ENCODE measurements around the gene HNRNPD.
"Not testable (repeated sequence)": the region's sequence is repeated elsewhere in the genome, so short reads cannot be mapped to it uniquely, and the experiment has no call there.

Gene HNRNPD

DNA sequence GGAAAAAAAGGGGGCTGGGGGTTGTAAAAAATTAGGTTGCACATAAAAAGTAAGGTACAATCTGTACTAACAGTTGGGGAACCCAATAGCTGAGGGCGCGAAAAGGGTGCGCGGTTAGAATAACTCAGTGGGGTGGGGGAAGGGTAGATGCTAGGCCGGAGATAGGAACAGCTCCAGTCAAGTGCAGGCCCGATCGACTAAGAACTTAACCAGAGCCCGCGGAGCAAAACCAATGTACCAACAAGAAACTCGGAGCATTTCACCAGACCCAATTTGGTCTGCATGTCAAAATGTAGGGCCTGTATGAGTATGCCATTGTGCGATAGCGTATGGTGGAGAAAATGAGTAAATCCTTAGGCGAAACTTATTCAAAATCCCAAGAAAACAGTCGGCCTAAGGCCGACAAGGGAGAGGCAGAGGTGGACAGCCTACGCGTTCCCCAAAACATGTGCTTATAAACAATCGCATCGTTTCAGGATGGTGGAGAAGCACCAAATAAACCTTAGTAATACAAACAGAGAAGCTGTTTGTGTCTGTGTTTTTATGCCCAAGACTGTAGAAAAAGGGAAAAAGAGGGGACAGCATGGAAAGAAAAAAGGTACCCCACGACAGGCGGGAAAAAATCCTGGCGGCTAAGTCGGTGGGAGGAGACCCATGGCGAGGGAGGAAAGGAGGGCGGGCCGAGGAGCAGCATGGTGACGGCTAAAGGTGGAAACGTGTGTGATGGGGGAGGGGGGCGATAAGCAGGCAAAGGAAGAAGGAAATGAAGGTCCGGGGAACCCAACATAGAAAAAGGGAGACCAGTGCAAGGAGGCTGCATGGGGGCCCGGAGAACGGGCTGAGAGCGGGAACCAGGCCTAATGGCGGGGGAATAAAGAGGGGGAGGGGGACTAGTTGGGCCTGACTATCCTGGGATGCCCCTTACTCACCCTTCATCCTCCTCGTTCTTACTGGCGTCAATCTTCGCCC lies 990 bp downstream of the HNRNPD start:
- DNase-seq (ENCODE audit: low read depth in 2 of 2), result peak; percentile 23 to 27

DNA sequence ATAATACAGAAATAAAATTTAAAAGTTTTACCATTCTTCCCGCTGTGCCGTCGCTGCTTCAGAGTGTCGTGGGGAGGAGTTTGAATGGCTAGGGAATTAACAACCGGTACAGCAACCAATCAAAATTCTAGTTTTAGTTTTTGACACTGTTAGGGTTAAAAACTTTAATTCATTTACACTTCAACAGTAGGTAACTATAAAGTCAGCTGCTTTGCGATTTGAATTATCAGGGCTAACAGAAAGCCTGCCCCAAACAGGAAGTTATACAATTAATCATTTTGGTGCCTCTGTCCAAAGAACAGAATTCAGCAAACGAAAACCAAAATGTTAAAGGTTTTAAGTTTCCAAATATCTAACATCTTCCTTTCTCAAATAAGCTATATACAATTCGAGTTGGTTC lies 2.3 kb downstream of the HNRNPD start:
- no peak for DNase-seq (ENCODE audit: low read depth in 2 of 2)

DNA sequence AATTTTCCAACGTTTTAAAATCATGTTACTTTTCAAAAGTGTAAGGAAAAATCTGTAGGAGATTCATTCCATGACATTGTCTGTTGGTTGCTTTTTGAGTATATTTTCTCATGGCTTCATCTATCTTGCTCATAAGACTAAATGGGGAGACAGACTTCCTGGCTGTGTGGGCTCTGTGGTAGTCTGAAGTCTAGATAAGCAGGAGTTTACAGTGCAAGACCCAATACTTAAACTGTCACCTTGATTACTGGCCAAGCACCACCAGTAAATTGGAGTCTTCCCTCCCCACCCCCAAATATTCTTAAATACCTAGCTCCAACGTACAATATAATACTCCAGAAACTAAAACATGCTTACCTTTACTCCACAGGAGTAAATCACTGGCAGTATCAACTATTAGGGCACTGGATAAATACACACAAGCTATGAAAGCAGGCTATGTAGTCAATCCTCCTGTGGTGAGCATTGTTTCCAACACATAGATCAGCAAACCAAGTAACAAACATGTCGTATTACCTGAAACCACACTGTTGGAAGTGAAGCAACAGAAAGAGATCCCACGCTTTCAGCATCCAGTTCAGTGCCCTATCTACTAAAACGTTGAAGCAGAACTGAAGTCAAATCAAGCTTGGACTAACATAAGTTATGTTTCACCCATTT lies 6.2 kb downstream of the HNRNPD start:
- DNase-seq (ENCODE audit: low read depth in 2 of 2), result no peak

DNA sequence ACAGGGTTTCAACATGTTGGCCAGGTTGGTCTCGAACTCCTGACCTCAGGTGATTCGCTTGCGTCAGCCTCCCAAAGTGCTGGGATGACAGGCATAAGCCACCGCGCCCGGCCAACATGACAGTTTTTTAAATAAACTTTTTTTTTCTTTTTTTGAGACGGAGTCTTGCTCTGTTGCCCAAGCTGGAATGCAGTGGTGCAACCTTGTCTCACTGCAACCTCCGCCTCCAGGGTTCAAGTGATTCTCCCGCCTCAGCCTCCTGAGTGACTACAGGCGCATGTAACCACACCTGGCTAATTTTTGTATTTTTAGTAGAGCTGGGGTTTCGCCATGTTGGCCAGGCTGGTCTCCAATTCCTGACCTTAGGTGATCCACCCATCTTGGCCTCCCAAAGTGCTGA lies 7.4 kb downstream of the HNRNPD start:
- not testable (repeated sequence) for DNase-seq (ENCODE audit: low read depth in 2 of 2)

DNA sequence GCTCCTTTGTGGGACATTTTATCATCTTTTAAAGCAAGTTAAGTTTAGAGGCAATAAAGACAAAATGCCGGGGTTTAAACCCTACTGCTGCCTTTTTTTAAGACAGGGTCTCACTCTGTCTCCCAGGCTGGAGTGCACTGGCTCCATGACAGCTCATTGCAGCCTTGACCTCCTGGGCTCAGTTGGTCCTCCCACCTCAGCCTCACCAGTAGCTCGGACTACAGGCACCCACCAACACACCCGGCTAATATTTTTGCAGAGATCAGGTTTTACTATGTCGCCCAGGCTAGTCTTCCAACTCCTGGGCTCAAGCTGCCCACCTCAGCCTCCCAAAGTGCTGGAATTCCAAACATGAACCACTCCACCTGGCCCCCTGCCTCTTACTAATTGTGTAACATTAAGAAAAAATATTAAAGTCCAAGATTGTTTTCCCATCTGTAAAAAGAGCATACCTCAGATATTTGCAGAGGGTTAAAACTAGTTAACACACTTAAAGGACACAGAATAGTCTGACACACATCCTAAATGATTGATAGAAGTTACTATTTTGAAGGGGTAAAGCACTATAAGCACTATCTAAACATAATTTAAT lies 9.8 kb downstream of the HNRNPD start:
- no peak for DNase-seq (ENCODE audit: low read depth in 2 of 2)

DNA sequence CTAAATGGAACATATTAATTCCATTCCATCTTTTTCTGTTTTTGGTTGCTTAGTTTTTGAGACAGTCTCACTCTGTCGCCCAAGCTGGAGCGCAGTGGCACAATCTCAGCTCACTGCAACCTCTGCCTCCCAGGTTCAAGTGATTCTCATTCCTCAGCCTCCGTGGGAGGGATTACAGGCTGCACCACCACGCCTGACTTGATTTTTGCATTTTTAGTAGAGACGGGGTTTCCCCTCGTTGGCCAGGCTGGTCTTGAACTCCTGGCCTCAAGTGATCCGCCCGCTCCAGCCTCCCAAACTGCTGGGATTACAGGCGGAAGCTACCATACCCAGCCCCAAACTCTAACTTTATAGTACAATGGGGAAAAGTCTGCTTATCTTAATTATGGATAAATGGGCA lies 11.2 kb downstream of the HNRNPD start:
- DNase-seq (ENCODE audit: low read depth in 2 of 2), result no peak

DNA sequence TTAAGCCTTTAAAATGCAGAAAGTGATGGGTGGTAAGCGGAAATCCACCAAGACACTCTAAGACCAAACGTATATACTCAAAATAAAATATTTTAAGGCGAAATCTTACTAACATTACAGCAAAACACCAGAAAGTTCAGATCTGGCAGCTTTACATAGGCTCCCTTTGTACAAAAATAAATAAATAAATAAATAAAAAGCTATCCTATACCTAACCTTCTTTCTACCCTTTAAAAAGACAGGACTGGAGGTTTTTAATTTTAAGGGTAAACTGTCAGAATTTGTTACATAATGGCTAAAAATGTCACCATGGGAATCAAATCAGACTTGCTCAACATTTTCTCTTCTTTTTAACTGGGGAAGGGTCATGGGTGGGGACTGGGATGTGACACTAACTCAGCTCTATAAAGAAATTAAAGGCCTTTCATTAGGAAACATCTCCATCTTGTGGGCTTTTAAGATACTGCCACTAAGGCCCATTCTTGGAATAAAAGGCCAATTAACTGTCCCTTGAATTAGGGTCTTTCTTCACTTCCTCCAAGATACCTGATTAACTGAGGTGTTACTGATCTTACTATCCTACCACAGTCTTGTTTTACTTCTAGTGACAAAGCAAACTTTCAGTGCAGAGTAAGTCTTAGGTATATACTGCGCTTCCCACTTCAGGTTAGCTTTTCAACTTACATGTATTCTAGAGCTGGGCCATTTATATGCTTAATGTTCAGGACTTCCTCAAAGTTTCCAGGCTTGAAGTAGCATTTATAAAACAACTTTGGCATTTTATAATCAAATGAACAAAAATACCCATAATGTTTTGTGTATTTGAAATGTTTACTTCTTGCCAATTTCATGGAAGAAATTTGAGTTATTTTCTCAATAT lies 13.3 kb downstream of the HNRNPD start:
- no peak for DNase-seq (ENCODE audit: low read depth in 2 of 2)

DNA sequence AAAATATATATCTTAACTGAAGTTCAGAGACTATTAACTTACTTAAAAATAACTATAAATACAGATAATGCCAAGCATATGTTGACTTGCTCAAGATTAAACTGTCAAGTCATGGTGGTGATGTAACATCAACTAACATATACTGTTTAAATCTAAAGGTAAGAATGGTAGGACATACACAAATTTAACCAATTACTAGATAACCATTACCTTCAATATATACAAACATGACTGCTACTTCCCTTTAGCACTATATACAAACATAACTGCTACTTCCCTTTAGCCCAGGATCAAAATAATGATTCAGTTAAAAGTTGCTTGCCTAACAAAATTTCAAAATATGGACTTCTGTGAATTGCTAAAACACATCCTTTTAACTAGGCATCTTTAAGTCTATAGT lies 14.9 kb downstream of the HNRNPD start:
- DNase-seq (ENCODE audit: low read depth in 2 of 2), result no peak

DNA sequence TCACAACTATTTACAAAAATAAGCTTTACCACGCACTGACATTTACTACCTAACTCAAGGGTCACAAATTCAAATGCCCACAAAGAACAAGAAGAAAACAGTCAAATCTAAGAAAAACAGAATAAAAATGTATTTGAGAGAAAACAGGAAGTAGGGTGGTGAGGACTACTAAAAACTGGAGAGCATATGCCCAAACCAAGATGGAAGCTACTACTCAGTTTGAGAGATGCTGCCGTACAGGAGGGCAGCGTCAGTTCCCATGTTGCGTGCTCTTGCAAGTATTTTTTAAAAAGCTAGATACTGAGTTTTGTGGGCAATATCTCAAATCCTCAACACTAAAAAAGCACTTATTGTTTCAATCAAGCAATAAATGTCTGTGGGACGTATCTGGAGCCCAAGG lies 16.2 kb downstream of the HNRNPD start:
- no peak for DNase-seq (ENCODE audit: low read depth in 2 of 2)

DNA sequence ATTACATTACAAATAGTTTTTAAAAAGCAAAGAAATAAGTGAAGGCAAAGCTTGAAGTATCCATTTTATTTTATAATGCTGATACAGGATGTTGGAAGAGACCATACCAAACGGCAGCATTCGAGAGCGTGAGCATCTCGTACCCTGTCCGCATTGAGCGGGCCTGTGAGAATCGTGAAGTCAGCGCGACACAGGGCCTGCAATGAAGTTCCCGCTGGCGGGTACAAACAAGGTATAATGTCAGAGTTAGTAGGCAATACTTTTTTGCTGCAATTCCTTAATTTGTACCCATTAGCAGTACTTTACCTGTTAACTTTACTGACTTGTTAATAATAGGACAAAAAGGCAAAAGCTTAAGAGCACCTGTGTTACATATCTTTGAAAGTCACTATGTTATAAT lies 19.0 kb downstream of the HNRNPD start:
- DNase-seq (ENCODE audit: low read depth in 2 of 2), result no peak

DNA sequence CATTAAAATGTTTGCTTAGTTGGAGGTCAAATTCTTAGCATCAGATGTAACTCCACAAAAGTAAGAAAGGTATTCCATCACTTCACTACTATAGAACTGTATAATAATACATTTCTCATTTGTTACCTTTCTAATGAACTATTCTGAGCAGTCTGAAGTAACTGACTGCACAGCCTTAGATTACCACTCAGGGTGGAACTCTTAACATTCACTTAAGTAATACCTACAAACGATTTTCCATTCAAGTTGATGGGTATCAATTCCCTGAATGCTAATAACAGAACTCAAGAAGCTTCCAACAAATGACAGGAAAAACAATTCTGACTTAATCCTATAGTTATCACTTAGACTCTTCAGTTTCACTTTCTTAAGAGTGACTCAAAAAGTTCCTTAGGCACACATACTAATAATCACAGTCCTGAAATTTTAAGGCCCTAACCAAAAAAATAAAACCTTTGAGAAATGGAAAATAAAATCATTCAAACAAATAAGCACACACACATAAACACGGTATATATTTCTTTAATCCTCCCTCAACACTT lies 20.9 kb downstream of the HNRNPD start:
- no peak for DNase-seq (ENCODE audit: low read depth in 2 of 2)

DNA sequence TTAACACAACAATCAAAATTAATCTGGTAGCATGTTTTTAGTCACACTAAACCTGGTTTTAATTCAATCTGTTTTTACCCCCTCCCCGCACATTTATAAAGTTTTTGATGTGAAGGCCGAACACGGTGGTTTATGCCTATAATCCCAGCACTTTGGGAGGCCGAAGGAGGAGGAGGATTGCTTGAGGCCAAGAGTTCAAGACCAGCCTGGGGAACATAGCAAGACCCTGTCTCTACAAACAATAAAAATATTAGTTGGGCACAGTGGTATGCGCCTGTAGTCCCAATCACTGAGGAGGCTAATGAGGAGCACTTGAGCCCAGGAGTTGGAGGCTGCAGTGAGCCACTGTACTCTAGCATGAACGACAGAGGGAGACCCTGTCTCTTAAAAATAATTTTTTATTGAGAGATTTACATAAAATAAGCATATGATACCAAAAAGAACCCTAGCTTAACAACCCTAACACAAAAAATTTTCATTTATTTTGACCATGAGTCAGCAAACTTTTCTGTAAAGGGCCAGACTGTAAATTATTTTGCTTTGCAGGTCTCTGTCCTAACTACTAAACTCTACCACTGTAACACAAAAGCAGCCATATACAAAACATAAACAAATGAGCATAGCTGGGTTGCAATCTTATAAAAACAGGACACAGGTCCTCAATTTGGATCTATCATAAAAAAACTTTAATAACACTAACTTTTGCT lies 21.5 kb downstream of the HNRNPD start:
- DNase-seq (ENCODE audit: low read depth in 2 of 2), result no peak

DNA sequence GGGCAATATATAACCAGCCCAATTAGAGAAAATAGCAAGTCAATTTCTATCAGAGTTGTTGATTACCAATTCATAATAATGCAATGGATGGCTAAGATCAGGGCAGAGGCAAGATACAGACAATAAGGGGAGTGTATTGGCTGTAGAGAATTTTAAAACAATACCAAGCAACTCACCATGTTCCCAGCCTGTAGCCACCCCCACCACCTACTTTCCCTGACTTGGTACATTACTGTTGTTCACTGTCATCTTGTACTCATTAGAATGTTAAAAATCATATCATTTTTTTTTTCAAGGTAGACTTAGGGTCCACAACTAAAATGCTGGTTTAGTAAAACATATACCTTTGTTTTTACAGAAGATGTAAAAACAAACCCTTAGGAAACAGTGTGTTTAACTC lies 27.7 kb downstream of the HNRNPD start:
- DNase-seq (ENCODE audit: low read depth in 2 of 2), result no peak

DNA sequence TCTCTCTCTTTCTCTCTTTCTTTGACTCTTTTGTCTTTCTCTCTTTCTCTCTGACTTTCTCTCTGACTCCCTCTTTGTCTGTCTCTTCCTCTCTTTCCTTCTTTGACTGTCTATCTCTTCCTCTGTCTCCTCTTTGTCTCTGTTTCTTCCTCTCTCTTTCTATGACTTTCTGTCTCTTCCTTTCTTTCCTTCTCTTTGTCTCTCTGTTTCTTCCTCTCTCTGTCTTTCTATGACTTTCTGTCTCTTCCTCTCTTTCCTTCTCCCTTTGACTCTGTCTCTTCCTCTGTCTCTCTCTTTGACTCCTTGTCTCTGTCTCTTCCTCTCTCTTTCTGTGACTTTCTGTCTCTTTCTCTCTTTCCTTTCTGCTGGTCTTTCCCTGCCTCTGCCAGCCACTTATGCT lies 38.7 kb downstream of the HNRNPD start:
- no peak for DNase-seq (ENCODE audit: low read depth in 2 of 2)

DNA sequence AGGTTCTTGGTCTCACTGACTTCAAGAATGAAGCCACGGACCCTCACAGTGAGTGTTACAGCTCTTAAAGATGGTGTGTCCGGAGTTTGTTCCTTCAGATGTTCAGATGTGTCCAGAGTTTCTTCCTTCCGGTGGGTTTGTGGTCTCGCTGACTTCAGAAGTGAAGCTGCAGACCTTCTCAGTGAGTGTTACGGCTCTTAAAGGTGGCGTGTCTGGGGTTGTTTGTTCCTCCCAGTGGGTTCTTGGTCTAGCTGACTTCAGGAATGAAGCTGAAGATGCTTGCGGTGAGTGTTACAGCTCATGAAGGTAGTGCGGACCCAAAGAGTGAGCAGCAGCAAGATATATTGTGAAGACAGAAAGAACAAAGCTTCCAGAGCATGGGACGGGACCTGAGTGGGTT lies 40.1 kb downstream of the HNRNPD start:
- DNase-seq (ENCODE audit: low read depth in 2 of 2), result not testable (repeated sequence)

DNA sequence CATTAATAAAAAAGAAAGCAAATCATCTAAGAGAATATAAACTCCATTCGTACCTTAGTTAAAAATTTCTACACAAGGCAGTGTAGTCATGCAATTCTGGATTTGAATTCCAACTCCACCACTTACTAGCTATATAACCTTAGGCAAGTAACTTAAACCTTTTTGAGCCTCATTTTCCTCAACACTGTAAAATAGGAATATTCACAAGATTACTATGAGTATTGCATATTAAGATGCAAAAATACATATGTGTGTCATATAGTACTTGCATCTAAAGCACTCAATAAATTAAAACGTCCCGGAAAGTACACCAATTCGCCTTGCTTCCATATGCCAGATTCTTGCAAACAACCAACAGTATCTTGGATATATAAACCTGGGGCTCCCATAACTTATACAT lies 42.0 kb downstream of the HNRNPD start:
- no peak for DNase-seq (ENCODE audit: low read depth in 2 of 2)

DNA sequence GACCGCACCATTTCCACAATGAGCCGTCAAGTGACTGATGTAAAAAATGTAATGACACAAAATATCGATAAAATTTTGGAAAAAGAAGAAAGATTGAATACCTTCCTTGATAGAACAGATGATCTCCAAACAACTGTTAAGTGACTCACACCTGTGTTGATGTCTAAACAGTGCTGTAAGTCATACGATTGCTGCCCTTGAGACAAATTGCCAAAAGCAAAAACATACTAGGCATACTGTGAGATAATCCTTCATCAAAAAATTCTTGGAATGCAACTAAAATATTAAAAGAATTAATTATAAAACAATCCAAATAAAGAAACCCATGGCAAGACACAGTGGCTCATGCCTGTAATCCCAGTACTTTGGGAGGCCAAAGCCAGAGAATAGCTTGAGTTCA lies 53.4 kb downstream of the HNRNPD start:
- no peak for DNase-seq (ENCODE audit: low read depth in 2 of 2)

DNA sequence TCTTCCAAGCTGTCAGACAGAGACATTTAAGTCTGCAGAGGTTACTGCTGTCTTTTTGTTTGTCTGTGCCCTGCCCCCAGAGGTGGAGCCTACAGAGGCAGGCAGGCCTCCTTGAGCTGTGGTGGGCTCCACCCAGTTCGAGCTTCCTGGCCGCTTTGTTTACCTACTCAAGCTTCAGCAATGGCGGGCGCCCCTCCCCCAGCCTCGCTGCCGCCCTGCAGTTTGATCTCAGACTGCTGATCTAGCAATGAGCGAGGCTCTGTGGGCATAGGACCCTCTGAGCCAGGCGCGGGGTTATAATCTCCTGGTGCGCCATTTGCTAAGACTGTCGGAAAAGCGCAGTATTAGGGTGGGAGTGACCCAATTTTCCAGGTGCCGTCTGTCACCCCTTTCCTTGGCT lies 70.7 kb downstream of the HNRNPD start:
- not testable (repeated sequence) for DNase-seq (ENCODE audit: low read depth in 2 of 2)
